SK-N-SH (cell line): ENCODE results near the gene SCAMP2. TPM values are rescaled to one million over a fixed set of nuclear protein-coding genes. Genes with fewer than 3 reads are reported as not detected.
A peak's percentile ranks its signal among the peaks of the same experiment; 100 is the strongest.

Experiments used
- CTCF ChIA-PET: fragments of 300-600, 350-600 bp; formaldehyde crosslinking; extraction: SDS; loops from one replicate; lab custom pipeline; 2021; lab: Yijun Ruan, JAX
- POLR2A ChIA-PET: fragments of 350-600 bp; sonication (Branson Sonifier 250); formaldehyde crosslinking; extraction: SDS; loops from one replicate; lab custom pipeline; 2020; ENCODE audit warnings: antibody characterized with exemption, inconsistent platforms; lab: Yijun Ruan, JAX
- DNase-seq: peaks from one replicate; pipeline ENCODE4 v3.0.0; 2012
- H2AFZ ChIP-seq: fragments of 200-600 bp; sonication (generic); 2 replicates; pipeline ENCODE4 v1.8.1; 2016; ENCODE audit warnings: antibody characterized with exemption, mild to moderate bottlenecking, low read depth
- H3F3A ChIP-seq: fragments of 200-600 bp; sonication (generic); replicated peaks from 2 replicates; pipeline ENCODE3; 2016; ENCODE audit warnings: antibody characterized with exemption, mild to moderate bottlenecking; ENCODE audit not compliant: insufficient read depth
- H3K27ac ChIP-seq, 2 experiments: fragments of 200-500 bp in 1 of 2; fragments of 200-600 bp in 1 of 2; sonication (Bioruptor generic) in 1 of 2; sonication (generic), shearing (Covaris generic) in 1 of 2; 2 replicates each; pipeline versions ENCODE4 v1.5.1 to v1.6.1; 2014 to 2016; ENCODE audit warnings: low read depth in 2 of 2, inconsistent platforms in 1 of 2, low read length in 1 of 2, mild to moderate bottlenecking in 1 of 2, mixed read lengths in 1 of 2
- H3K27me3 ChIP-seq: fragments of 200-600 bp; sonication (generic), shearing (Covaris generic); 2 replicates; pipeline ENCODE4 v1.6.1; 2016; ENCODE audit warnings: mixed run types; ENCODE audit not compliant: insufficient read depth
- H3K36me3 ChIP-seq, 2 experiments: fragments of 200-500 bp in 1 of 2; fragments of 200-600 bp in 1 of 2; sonication (Bioruptor generic) in 1 of 2; sonication (generic) in 1 of 2; replicated peaks in 1 of 2; 2 replicates each; pipeline versions ENCODE3 to v1.5.1; 2014 to 2016; ENCODE audit warnings: low read length in 1 of 2, mild to moderate bottlenecking in 1 of 2; ENCODE audit not compliant: insufficient read depth in 2 of 2, control insufficient read depth in 1 of 2
- H3K4me1 ChIP-seq, 2 experiments: fragments of 200-500 bp in 1 of 2; fragments of 200-600 bp in 1 of 2; sonication (Bioruptor generic) in 1 of 2; sonication (generic), shearing (Covaris generic) in 1 of 2; 2 replicates each; pipeline versions ENCODE4 v1.5.1 to v1.6.1; 2014 to 2016; ENCODE audit warnings: low read depth in 1 of 2, low read length in 1 of 2, mixed run types in 1 of 2; ENCODE audit not compliant: insufficient read depth in 2 of 2, control insufficient read depth in 1 of 2
- H3K4me2 ChIP-seq: fragments of 200-600 bp; sonication (generic), shearing (Covaris generic); 2 replicates; pipeline ENCODE4 v1.6.1; 2017; ENCODE audit warnings: mixed run types
- H3K4me3 ChIP-seq, 2 experiments: fragments of 200-500 bp in 1 of 2; fragments of 200-600 bp in 1 of 2; sonication (Bioruptor generic) in 1 of 2; sonication (generic), shearing (Covaris generic) in 1 of 2; 2 replicates each; pipeline versions ENCODE4 v1.5.1 to v1.8.1; 2014 to 2016; ENCODE audit warnings: low read depth in 2 of 2, inconsistent platforms in 1 of 2, low read length in 1 of 2, mild to moderate bottlenecking in 1 of 2, mixed read lengths in 1 of 2, moderate library complexity in 1 of 2
- H3K79me2 ChIP-seq: fragments of 200-600 bp; sonication (generic); 2 replicates; pipeline ENCODE4 v1.8.1; 2017; ENCODE audit warnings: mild to moderate bottlenecking; ENCODE audit not compliant: insufficient read depth
- H3K9ac ChIP-seq: fragments of 200-600 bp; sonication (generic); 2 replicates; pipeline ENCODE4 v1.6.1; 2017; ENCODE audit warnings: mixed run types
- H3K9me2 ChIP-seq: fragments of 200-600 bp; sonication (generic); 2 replicates; pipeline ENCODE4 v1.6.1; 2017; ENCODE audit warnings: mixed run types
- H3K9me3 ChIP-seq: fragments of 200-600 bp; sonication (generic); 2 replicates; pipeline ENCODE4 v1.6.1; 2017; ENCODE audit warnings: mixed run types, mild to moderate bottlenecking, moderate library complexity
- H4K20me1 ChIP-seq: fragments of 200-600 bp; sonication (generic); 2 replicates; pipeline ENCODE4 v1.6.1; 2017; ENCODE audit warnings: mild to moderate bottlenecking, mixed run types; ENCODE audit not compliant: insufficient read depth
- CHD2 ChIP-seq: fragments of 150-350 bp; IDR thresholded peaks from 2 replicates; pipeline ENCODE4 v1.6.1; 2018; ENCODE audit warnings: low read length; ENCODE audit not compliant: partially characterized antibody
- EP300 ChIP-seq, 2 experiments: IDR thresholded peaks; 2 replicates each; pipeline versions ENCODE4 v1.4.0 to v1.6.1; 2012; ENCODE audit warnings: borderline replicate concordance in 1 of 2, low read depth in 1 of 2, low read length in 1 of 2
- EZH2phosphoT487 ChIP-seq: fragments of 200-600 bp; sonication (generic); IDR thresholded peaks from 2 replicates; pipeline ENCODE4 v1.6.1; 2017; ENCODE audit warnings: low read depth, mixed run types, mild to moderate bottlenecking, antibody characterized with exemption, moderate library complexity, borderline replicate concordance
- FOXM1 ChIP-seq: IDR thresholded peaks from 2 replicates; pipeline ENCODE4 v1.4.0; 2012; ENCODE audit warnings: low read depth, mild to moderate bottlenecking
- GABPA ChIP-seq: IDR thresholded peaks from 2 replicates; pipeline ENCODE4 v1.4.0; 2012; ENCODE audit warnings: low read depth, mild to moderate bottlenecking
- JUND ChIP-seq: IDR thresholded peaks from 2 replicates; pipeline ENCODE4 v1.4.0; 2012
- MEF2A ChIP-seq: IDR thresholded peaks from 2 replicates; pipeline ENCODE4 v1.4.0; 2012; ENCODE audit warnings: low read depth, borderline replicate concordance
- NFIC ChIP-seq: IDR thresholded peaks from 2 replicates; pipeline ENCODE4 v1.4.0; 2012; ENCODE audit warnings: borderline replicate concordance
- NRF1 ChIP-seq: IDR thresholded peaks from 2 replicates; pipeline ENCODE4 v1.6.1; 2012; ENCODE audit warnings: low read depth, mild to moderate bottlenecking, low read length
- PBX3 ChIP-seq: IDR thresholded peaks from 2 replicates; pipeline ENCODE4; 2012
- RAD21 ChIP-seq: IDR thresholded peaks from 2 replicates; pipeline ENCODE4 v1.6.1; 2012; ENCODE audit warnings: mild to moderate bottlenecking, low read length
- REST ChIP-seq: IDR thresholded peaks from 2 replicates; pipeline ENCODE4 v1.6.1; 2012; ENCODE audit warnings: mild to moderate bottlenecking, low read depth, low read length, moderate library complexity
- SMC3 ChIP-seq: IDR thresholded peaks from 2 replicates; pipeline ENCODE4 v1.6.1; 2012; ENCODE audit warnings: low read depth, low read length, improper control_type of control experiment
- TCF12 ChIP-seq: IDR thresholded peaks from 2 replicates; pipeline ENCODE4 v1.4.0; 2012
- USF1 ChIP-seq: IDR thresholded peaks from 2 replicates; pipeline ENCODE4 v1.4.0; 2012; ENCODE audit warnings: low read depth, borderline replicate concordance
- USF2 ChIP-seq: fragments of 150-350 bp; IDR thresholded peaks from 2 replicates; pipeline ENCODE4 v1.6.1; 2017; ENCODE audit warnings: antibody characterized with exemption, low read length, low read depth, borderline replicate concordance
- YY1 ChIP-seq: IDR thresholded peaks from 2 replicates; pipeline ENCODE4 v1.4.0; 2012; ENCODE audit warnings: low read depth, mild to moderate bottlenecking
- ZBTB33 ChIP-seq: IDR thresholded peaks from 2 replicates; pipeline ENCODE4 v1.4.0; 2012; ENCODE audit warnings: low read depth, borderline replicate concordance
- WGBS: methylation state at CpG from one replicate; pipeline ENCODE4 v1.1.6; 2017; ENCODE audit warnings: low lambda C conversion rate; 5-methylcytosine and 5-hydroxymethylcytosine counted together
- polyA plus RNA-seq, 3 experiments: library from polyadenylated mRNA; depleted of rRNA; stranded (reverse); fragments of >200 nt; gene quantifications; 2 replicates each; pipeline ENCODE4 v1.2.3, GENCODE V29; 2012

Gene SCAMP2
- polyA plus RNA-seq, 1 of the 3 experiments (the other 2 are of a cell fraction), result 88.1 TPM

GRCh38 chr15:74800559-74801094 is 72.5 kb downstream of the SCAMP2 start:
- Histone ChIP-seq H3K4me1 (no peaks in the 10 kb centered on the region), H3K36me3 (peaks cover 0 to 55% of the 10 kb centered on the region in 2 experiments), H3K9me3 (no peaks in the 10 kb centered on the region), H3K4me3 (no peak overlapping the region), H4K20me1 (peaks cover 44% of the 10 kb centered on the region), H3K27ac (no peak overlapping the region), H3K79me2 (peaks cover 21% of the 10 kb centered on the region), H3K4me2 (no peak overlapping the region), H3K9me2 (no peaks in the 10 kb centered on the region), H3F3A (no peaks in the 10 kb centered on the region), H2AFZ (no peak overlapping the region), H3K27me3 (no peaks in the 10 kb centered on the region), H3K9ac (no peak overlapping the region)
- WGBS, result 94% methylated on average over 15 of the region's 20 CpGs
- TF ChIP-seq RAD21 (no peak), TCF12 (no peak), CHD2 (no peak), NRF1 (no peak), EZH2phosphoT487 (no peak), PBX3 (no peak)
- ChIA-PET POLR2A (no interaction called here), CTCF (interaction anchor here (0.7 to 3.0 kb wide), 24 partner anchors 7 to 166 kb away, joined by 3 to 43 read pairs (median 5); partner anchors contain the start of genes CPLX3, CSK and LMAN1L)
- no peak for DNase-seq

GRCh38 chr15:74799856-74800558 is 73.2 kb downstream of the SCAMP2 start:
- Histone ChIP-seq H3K4me3 (peak overlapping the region in 1 of 2 experiments; percentile 43; a peak in 1 of 4 replicates), H3K9ac (no peak overlapping the region), H3K4me2 (no peak overlapping the region), H4K20me1 (peaks cover 45% of the 10 kb centered on the region), H3K36me3 (peaks cover 0 to 55% of the 10 kb centered on the region in 2 experiments), H2AFZ (no peak overlapping the region), H3F3A (no peaks in the 10 kb centered on the region), H3K9me2 (no peaks in the 10 kb centered on the region), H3K4me1 (no peaks in the 10 kb centered on the region), H3K27me3 (no peaks in the 10 kb centered on the region), H3K9me3 (no peaks in the 10 kb centered on the region), H3K27ac (no peak overlapping the region), H3K79me2 (peaks cover 25% of the 10 kb centered on the region)
- ChIA-PET POLR2A (no interaction called here), CTCF (interaction anchor here (0.7 to 3.0 kb wide), 34 partner anchors 8 to 167 kb away, joined by 3 to 43 read pairs (median 5); partner anchors contain the start of genes CPLX3, CSK, LMAN1L and ULK3)
- peak; percentile 94 for DNase-seq
- 47% methylated on average over 11 of the region's 18 CpGs for WGBS
- TF ChIP-seq MEF2A (no peak), NFIC (no peak), GABPA (no peak), FOXM1 (no peak), EP300 (IDR thresholded peaks at IDR 0.05; ENCODE audit: borderline replicate concordance in 1 of 2, low read depth in 1 of 2, low read length in 1 of 2) (no peak), USF2 (no peak), YY1 (no peak), ZBTB33 (no peak), SMC3 (peak; percentile 71), CHD2 (peak; percentile 36), REST (no peak), TCF12 (no peak), JUND (no peak), EZH2phosphoT487 (no peak), USF1 (no peak)
